Fibroblast of skin of right biceps (primary cell): ENCODE data around the gene ASRGL1.
"Not testable (repeated sequence)": the region's sequence is repeated elsewhere in the genome, so short reads cannot be mapped to it uniquely, and the experiment has no call there.

Experiments
- DNase-seq: peaks from one replicate; pipeline ENCODE4 v3.0.0-alpha.2; 2013

Gene ASRGL1

DNA sequence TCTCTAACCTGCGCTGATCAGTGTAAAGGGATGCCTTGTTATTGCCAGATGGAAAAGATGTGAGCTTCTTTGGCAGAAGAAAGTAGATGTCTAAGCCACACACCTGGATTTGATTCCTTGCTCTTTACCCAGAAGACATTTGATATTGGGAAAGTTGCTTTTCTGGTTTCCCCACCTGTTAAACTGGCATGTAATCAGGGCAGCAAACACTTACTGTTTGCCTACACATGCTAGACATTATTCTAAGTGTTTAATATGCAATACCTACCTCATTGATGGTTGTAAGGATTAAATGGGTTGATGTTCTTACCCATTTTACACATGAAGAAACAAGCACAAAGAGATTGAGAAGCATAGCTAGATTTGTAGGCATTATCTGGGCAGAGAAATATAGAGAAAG, 16.6 kb downstream of the ASRGL1 start:
- DNase-seq: no peak

GRCh38 chr11:62358273-62358672, 21.0 kb downstream of the ASRGL1 start:
- DNase-seq: no peak

GRCh38 chr11:62359475-62359874, 22.2 kb downstream of the ASRGL1 start:
- DNase-seq: no peak

- DNase-seq: no peak
Measured at GRCh38 chr11:62360685-62361084, 23.4 kb downstream of the ASRGL1 start.

DNA sequence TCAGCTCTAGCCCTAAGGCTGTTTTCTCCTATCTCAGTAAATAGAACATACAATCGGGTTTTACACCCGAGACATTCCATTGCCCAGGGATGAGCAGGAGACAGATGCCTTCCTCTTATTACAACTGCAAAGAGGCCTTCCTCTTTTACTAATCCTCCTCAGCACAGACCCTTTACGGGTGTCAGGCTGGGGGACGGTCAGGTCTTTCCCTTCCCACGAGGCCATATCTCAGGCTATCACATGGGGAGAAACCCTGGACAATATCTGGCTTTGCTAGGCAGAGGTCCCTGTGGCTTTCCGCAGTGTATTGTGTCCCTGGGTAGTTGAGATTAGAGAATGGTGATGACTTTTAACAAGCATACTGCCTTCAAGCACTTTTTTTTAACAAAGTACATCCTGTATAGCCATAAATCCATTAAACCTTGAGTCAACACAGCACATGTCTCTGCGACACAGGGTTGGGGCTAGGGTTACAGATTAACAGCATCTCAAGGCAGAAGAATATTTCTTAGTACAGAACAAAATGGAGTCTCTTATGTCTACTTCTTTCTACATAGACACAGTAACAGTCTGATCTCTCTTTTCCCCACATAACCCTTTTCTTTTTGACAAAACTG, 31.7 kb downstream of the ASRGL1 start:
- not testable (repeated sequence) for DNase-seq

- DNase-seq: no peak
Measured at GRCh38 chr11:62370743-62371440, 33.6 kb downstream of the ASRGL1 start.

GRCh38 chr11:62372871-62373270, 35.6 kb downstream of the ASRGL1 start:
- no peak for DNase-seq

GRCh38 chr11:62373464-62374119, 36.3 kb downstream of the ASRGL1 start:
- DNase-seq: no peak

DNA sequence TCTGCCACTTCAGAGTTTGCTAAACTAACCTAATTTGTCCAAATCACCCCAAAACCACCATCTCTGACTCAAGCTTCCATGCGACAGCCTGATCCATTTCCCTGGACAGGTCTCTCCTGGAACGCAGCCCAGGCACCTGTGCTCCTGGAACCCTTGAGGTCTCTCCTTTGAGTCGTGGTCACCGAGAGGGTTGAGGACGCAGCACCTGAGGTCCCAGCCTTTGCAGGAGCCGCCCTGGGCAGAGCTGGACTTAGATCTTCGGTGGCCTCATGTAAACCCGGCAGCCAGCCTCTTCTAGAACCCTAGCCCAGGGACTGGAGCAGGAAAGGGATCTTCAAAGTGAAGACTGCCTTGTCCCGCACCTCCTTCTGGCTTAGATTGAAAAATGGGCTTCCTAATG, 37.6 kb downstream of the ASRGL1 start:
- DNase-seq: no peak

DNA sequence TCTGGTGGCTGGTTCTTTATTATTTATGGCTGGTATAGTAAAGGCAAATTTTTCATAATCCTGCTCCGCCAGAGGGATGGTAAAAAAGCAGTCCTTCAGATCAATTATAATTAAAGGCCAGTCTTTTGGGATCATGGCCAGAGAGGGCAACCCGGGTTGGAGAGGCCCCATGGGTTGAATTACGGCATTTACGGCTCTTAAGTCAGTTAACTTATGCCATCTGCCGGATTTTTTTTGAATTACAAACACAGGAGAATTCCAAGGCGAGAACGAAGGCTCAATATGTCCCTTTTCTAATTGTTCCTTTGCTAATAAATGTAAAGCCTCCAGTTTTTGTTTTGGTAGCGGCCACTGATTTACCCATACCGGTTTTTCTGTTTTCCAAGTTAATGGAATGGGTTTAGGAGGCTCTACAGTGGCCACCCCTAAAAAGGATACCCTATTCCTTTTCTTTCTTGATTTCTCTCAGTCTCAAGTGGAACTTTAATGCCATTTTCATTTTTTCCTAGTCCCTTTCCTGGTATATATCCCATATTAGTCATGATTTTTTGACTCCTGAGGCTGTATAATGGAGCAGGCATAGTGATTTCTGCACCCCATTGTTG, 41.3 kb downstream of the ASRGL1 start:
- DNase-seq: peak; percentile 38

- DNase-seq: not testable (repeated sequence)
Measured at GRCh38 chr11:62379586-62379985, 42.3 kb downstream of the ASRGL1 start.

GRCh38 chr11:62380821-62381245, 43.6 kb downstream of the ASRGL1 start:
- peak; percentile 68 for DNase-seq

- DNase-seq: peak; percentile 8
Measured at GRCh38 chr11:62383822-62384221, 46.6 kb downstream of the ASRGL1 start.

DNA sequence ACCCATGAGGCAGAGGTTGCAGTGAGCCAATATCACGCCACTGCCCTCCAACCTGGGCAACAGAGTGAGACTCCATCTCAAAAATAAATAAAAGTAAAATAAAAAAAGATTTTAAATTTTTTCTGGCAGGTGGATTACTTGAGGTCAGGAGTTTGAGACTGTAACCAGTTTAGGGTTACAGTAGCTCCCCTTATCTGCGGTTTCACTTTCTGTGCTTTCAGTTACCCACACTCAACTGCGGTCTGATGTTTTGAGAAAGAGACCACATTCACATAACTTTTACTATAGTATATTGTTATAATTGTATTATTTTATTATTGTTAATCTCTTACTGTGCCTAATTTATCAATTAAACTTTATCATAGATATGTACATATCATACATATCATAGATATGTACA, 48.8 kb downstream of the ASRGL1 start:
- not testable (repeated sequence) for DNase-seq

DNA sequence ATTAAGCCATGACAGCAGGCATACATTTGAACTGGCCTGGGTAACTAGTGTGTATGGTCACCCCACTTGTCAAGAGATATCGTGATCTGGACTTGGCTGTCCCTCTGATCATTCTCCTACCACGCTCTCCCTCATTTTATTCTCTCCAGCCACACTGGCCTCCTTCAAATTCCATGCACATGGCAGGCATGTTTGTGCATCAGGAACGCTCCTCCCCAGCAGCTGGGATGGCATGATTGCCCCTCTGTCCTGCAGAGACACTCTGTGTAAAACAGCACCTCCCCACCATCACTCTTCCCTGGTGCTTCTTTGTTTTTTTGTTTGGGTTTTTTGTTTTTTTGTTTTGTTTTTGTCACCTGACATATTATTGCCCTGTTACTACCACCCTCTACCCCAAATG, 50.1 kb downstream of the ASRGL1 start:
- no peak for DNase-seq

DNA sequence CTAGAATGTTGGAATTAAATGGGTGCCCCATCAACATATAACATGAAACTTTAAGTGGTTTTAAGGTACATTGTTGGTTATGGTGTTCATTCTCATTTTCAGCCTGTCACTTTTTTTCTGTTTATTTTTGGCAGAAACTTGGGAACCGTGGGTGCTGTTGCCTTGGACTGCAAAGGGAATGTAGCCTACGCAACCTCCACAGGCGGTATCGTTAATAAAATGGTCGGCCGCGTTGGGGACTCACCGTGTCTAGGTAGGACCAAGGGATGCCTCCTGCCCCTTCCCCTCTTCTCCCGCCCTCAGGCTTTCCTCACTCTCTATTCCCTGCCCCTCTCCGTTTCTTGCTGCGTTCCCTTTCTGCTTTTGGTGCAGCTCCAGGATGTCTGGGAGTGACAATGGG, 51.8 kb downstream of the ASRGL1 start:
- DNase-seq: no peak

DNA sequence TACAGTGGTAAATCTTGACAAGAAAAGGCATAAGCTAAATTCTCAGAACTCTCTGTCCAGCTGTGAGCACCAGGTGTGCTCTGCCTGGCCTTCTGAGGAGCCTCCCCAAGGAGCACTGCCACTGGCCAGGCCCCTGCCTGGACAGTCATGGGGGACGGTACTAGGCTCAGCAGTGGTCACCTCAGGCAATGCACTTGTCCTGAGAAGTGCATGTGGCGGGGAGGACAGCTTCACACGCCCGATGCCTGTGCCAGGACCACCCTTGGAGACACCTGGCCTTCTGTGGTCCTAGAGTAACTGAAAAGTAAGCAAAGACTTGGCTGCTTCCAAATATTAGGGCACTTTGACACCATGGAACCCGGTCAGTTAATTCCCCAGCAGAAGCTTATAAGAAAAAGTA, 53.0 kb downstream of the ASRGL1 start:
- DNase-seq: no peak

DNA sequence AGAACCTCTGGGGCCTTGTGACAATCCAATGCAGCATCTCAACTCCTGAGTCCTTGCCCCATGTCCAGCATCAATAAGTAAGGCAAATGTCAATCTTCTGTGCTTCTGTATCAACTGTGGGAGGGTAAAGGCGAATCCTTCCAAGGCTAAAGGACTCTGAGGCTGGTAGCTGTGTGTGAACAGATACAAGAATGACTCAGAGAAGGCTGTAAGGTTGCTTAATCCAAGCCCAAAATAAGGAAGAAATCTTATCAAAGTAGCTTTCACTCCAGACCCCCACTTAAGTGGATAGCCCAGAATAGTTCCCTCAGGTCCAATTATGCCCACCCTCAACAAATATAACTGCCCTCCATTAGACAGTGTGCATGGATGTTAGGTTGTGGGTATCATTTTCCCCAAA, 53.5 kb downstream of the ASRGL1 start:
- DNase-seq: no peak

- no peak for DNase-seq
Measured at GRCh38 chr11:62391642-62392425, 54.6 kb downstream of the ASRGL1 start.

- no peak for DNase-seq
Measured at GRCh38 chr11:62392506-62392905, 55.3 kb downstream of the ASRGL1 start.

DNA sequence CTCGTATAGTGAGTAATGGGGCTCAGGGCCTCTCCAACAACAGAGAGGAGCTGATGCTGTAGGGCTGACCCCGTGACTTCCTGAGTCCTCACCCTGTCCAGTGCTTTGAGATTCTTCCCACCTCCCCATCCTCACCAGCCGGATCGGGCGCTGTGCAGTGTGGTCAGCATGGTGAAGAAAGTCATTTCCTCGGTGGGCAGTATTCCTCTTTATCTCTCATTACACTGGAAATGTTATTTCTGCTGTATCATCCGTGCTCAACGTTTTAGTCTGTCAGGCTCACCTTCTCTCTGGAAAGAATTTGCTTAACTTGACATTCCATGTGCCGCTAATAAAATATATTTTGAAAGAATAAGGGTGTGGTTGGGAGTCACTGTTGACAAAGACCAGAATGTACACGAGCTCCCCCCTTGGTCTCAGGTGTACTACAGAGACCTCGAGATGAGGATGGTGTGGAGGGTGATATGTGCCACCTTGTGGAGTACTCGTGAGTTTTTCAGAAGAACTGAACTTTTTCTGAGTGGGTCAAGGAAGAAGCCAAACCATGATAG, 55.9 kb downstream of the ASRGL1 start:
- no peak for DNase-seq

DNA sequence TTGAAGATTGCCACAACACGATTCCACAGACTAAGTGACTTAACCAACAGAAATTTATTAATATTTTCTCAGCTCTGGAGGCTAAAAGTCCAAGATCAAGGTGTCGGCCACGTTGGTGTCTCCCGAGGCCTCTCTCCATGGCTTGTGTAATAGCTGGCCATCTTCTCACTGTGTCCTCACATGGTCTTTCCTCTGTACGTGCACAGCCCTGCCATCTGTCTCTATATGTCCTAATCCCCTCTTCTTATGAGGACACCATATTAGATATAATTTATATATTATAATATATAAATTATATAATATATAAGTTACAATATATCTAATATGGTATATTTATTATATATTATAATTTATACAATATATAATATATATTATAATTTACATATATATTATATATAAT, 56.5 kb downstream of the ASRGL1 start:
- DNase-seq: no peak
